PC-3 (cell line): Measurements from ENCODE around the gene PRM1. TPM values are rescaled to one million over a fixed set of nuclear protein-coding genes. Genes with fewer than 3 reads are reported as not detected.

Experiments used
- ATAC-seq: fragments of 200-7000 bp; cut with Tn5 transposase; 2 replicates; pipeline ENCODE4 v1.9.1; 2020; ENCODE audit warnings: mild to moderate bottlenecking, moderate library complexity
- BruUV-seq: library from RNA; stranded (reverse); fragments of 400-500 nt; replicated peaks from 2 replicates; lab custom pipeline; 2021; lab: Mats Ljungman, UMichigan
- CTCF ChIA-PET: fragments of 300-600 bp; sonication (Branson Sonifier 250); formaldehyde crosslinking; loops from one replicate; lab custom pipeline; 2022; ENCODE audit warnings: antibody characterized with exemption; lab: Charles Lee
- POLR2A ChIA-PET: fragments of 300-600 bp; sonication (Branson Sonifier 250); formaldehyde crosslinking; loops from one replicate; lab custom pipeline; 2022; ENCODE audit warnings: antibody characterized with exemption; ENCODE audit not compliant: unreplicated experiment; lab: Charles Lee
- DNase-seq: peaks from one replicate; pipeline ENCODE4 v3.0.0-alpha.2; 2015
- H2AFZ ChIP-seq: fragments of 300-600 bp; sonication (generic); 2 replicates; pipeline ENCODE4 v1.6.0; 2016; ENCODE audit warnings: antibody characterized with exemption, low read length
- H3F3A ChIP-seq: fragments of 300-600 bp; sonication (generic); one replicate; pipeline ENCODE4 v1.6.0; 2017; ENCODE audit warnings: antibody characterized with exemption, low read length, control low read depth, mild to moderate bottlenecking; ENCODE audit not compliant: unreplicated experiment
- H3K27ac ChIP-seq: fragments of 300-600 bp; sonication (generic); 2 replicates; pipeline ENCODE4 v1.5.1; 2016; ENCODE audit warnings: mild to moderate bottlenecking, low read length
- H3K27me3 ChIP-seq: fragments of 300-600 bp; sonication (generic); 2 replicates; pipeline ENCODE4 v1.6.1; 2016; ENCODE audit warnings: low read length, mixed read lengths
- H3K36me3 ChIP-seq: fragments of 300-600 bp; sonication (generic); 2 replicates; pipeline ENCODE4 v1.6.1; 2016; ENCODE audit warnings: low read depth, mixed run types, low read length, mixed read lengths
- H3K4me1 ChIP-seq: fragments of 300-600 bp; sonication (generic); 2 replicates; pipeline ENCODE4 v1.5.1; 2016; ENCODE audit warnings: low read length; ENCODE audit not compliant: insufficient read depth
- H3K4me2 ChIP-seq: fragments of 300-600 bp; sonication (generic); 2 replicates; pipeline ENCODE4 v1.6.0; 2016; ENCODE audit warnings: low read length
- H3K4me3 ChIP-seq: fragments of 300-600 bp; sonication (generic); 2 replicates; pipeline ENCODE4 v1.5.1; 2016; ENCODE audit warnings: mild to moderate bottlenecking, low read length, mixed read lengths
- H3K79me2 ChIP-seq: fragments of 300-600 bp; sonication (generic); 2 replicates; pipeline ENCODE4 v1.6.1; 2017; ENCODE audit warnings: low read length, mixed read lengths
- H3K9ac ChIP-seq: fragments of 300-600 bp; sonication (generic); 2 replicates; pipeline ENCODE4 v1.6.0; 2016; ENCODE audit warnings: mild to moderate bottlenecking, low read length
- H3K9me2 ChIP-seq: fragments of 300-600 bp; sonication (generic); replicated peaks from 2 replicates; pipeline ENCODE4 v1.6.1; 2016; ENCODE audit warnings: mixed run types, low read length, mixed read lengths
- H3K9me3 ChIP-seq: fragments of 300-600 bp; sonication (generic); 2 replicates; pipeline ENCODE4 v1.6.1; 2016; ENCODE audit warnings: low read length, mixed read lengths
- H4K20me1 ChIP-seq: fragments of 300-600 bp; sonication (generic); 2 replicates; pipeline ENCODE4 v1.6.1; 2016; ENCODE audit warnings: low read length, mixed read lengths
- EZH2 ChIP-seq: fragments of 300-600 bp; sonication (generic); IDR thresholded peaks from one replicate; pipeline ENCODE4 v1.6.1; 2017; ENCODE audit warnings: antibody characterized with exemption, mild to moderate bottlenecking, low read length; ENCODE audit not compliant: unreplicated experiment
- EZH2phosphoT487 ChIP-seq: fragments of 300-600 bp; sonication (generic); IDR thresholded peaks from 2 replicates; pipeline ENCODE4 v1.6.1; 2018; ENCODE audit warnings: mild to moderate bottlenecking, antibody characterized with exemption, low read length, borderline replicate concordance
- intact Hi-C: fragments of 100-400 bp; cut with micrococcal nuclease; formaldehyde crosslinking; loops from 2 replicates; pipeline ENCODE4 v1.9.0; 2023
- total RNA-seq: library from RNA; depleted of rRNA; stranded (reverse); fragments of >200 nt; gene quantifications from 2 replicates; pipeline ENCODE4 v1.2.3, GENCODE V29; 2014
- TF ChIP-seq, protein P1 (sequence below): fragments of 300-600 bp; sonication (generic); conservative IDR thresholded peaks from 2 replicates; pipeline ENCODE4 v1.5.1; 2017; ENCODE audit warnings: antibody characterized with exemption, low read depth, mild to moderate bottlenecking, low read length

Gene PRM1
- total RNA-seq, 1 experiment from 2014 or later, result not detected

GRCh38 chr16:11297492-11298142 lies 16.5 kb upstream of the PRM1 start:
- no peaks in the 10 kb centered on the region for H3K36me3 ChIP-seq
- H3K4me3 ChIP-seq, result no peak overlapping the region
- no TSS peak for BruUV-seq
- intact Hi-C loops, result no loop called here
- no peaks in the 10 kb centered on the region for H3F3A ChIP-seq
- no peaks in the 10 kb centered on the region for H4K20me1 ChIP-seq
- TF ChIP-seq EZH2phosphoT487 (no peak), EZH2 (no peak)
- TF ChIP-seq, protein P1, sequence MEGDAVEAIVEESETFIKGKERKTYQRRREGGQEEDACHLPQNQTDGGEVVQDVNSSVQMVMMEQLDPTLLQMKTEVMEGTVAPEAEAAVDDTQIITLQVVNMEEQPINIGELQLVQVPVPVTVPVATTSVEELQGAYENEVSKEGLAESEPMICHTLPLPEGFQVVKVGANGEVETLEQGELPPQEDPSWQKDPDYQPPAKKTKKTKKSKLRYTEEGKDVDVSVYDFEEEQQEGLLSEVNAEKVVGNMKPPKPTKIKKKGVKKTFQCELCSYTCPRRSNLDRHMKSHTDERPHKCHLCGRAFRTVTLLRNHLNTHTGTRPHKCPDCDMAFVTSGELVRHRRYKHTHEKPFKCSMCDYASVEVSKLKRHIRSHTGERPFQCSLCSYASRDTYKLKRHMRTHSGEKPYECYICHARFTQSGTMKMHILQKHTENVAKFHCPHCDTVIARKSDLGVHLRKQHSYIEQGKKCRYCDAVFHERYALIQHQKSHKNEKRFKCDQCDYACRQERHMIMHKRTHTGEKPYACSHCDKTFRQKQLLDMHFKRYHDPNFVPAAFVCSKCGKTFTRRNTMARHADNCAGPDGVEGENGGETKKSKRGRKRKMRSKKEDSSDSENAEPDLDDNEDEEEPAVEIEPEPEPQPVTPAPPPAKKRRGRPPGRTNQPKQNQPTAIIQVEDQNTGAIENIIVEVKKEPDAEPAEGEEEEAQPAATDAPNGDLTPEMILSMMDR, result no peak
- ChIA-PET CTCF (interaction anchor here (0.7 kb wide), 1 partner anchor 31 kb away, joined by 3 read pairs; no protein-coding TSS in a partner anchor), POLR2A (interaction anchor here (0.6 kb wide), 1 partner anchor 66 kb away, joined by 3 read pairs; no protein-coding TSS in a partner anchor)
- no peaks in the 10 kb centered on the region for H3K79me2 ChIP-seq
- no peaks in the 10 kb centered on the region for H3K27me3 ChIP-seq
- H3K9me2 ChIP-seq, result no peaks in the 10 kb centered on the region
- ATAC-seq (peak; percentile 77), DNase-seq (no peak)
- peak overlapping the region; percentile 49 for H3K4me2 ChIP-seq
- H3K27ac ChIP-seq, result no peak overlapping the region
- H2AFZ ChIP-seq, result peak overlapping the region; percentile 59
- no peaks in the 10 kb centered on the region for H3K4me1 ChIP-seq
- no peak overlapping the region for H3K9ac ChIP-seq
- no peaks in the 10 kb centered on the region for H3K9me3 ChIP-seq

DNA sequence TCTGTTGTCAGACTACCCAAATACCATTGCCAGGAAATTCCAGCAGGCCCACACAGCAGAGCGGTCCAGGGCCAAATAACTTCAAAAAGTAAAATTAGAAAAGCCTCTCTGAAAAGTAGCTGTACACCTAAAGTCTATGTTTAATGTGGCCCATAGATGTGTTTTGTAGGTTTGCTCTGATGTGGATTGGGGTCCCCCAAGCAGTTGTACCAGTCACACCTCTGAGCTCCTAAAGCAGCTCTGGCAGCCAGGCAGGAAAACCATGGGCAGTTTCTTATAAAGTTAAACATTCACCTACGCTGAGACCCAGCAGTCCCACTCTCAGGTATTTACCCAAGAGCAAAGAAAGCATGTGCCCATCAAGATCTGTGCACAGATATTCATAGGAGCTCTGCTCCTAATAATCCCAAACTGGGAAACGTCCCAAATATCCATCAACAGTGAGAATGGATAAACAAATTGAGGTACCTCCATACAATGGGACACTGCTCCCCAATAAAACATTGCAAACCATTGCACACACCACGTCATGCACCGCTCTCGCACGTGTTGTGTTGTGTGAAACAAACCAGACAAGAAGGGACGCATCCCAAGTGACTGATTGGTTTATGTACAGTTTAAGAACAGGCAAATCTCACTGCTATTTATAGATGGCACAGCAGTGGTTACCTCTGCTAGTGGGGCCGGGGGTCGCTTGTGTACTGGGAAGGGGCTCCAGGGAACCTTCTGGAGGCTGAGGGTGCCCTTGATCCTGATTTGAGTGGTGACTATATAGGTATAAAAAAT lies 15.8 kb upstream of the PRM1 start:
- no peak overlapping the region for H3K4me3 ChIP-seq
- H3K79me2 ChIP-seq, result no peaks in the 10 kb centered on the region
- ChIA-PET POLR2A (no interaction called here), CTCF (interaction anchor here (0.7 kb wide), 1 partner anchor 30 kb away, joined by 3 read pairs; no protein-coding TSS in a partner anchor)
- H3K27me3 ChIP-seq, result no peaks in the 10 kb centered on the region
- intact Hi-C loops, result no loop called here
- no peak for TF ChIP-seq EZH2phosphoT487
- TF ChIP-seq, protein P1, result no peak
- TF ChIP-seq EZH2, result no peak
- H2AFZ ChIP-seq, result peak overlapping the region; percentile 59
- no peaks in the 10 kb centered on the region for H3F3A ChIP-seq
- BruUV-seq, result no TSS peak
- ATAC-seq, result no peak
- H3K4me1 ChIP-seq, result no peaks in the 10 kb centered on the region
- H3K9me2 ChIP-seq, result no peaks in the 10 kb centered on the region
- no peak overlapping the region for H3K9ac ChIP-seq
- no peaks in the 10 kb centered on the region for H3K36me3 ChIP-seq
- peak overlapping the region; percentile 49 for H3K4me2 ChIP-seq
- no peaks in the 10 kb centered on the region for H3K9me3 ChIP-seq
- H3K27ac ChIP-seq, result no peak overlapping the region
- no peak for DNase-seq
- H4K20me1 ChIP-seq, result no peaks in the 10 kb centered on the region

DNA sequence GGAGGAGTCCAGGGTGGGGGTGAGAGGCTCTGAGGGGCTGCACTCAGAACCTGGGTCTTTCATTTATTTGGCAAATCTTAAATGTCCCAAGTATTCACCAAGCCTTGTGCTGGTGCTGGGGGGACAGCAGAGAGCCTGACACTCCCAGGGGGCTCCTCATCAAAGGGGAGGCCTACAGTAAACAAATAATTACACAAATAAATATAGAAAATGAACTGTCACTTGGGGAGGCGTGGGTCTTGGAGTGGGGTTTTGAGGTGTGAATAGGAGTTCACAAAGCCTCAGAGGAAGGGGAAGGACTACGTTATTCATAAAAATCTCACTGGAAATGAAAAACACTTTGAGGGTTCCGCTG lies 15.2 kb upstream of the PRM1 start:
- Histone ChIP-seq H3K27ac (no peak overlapping the region), H3K9me2 (no peaks in the 10 kb centered on the region), H3K36me3 (no peaks in the 10 kb centered on the region), H3K9ac (no peak overlapping the region), H3K4me2 (no peak overlapping the region), H4K20me1 (no peaks in the 10 kb centered on the region), H3K9me3 (no peaks in the 10 kb centered on the region), H2AFZ (no peak overlapping the region), H3K27me3 (no peaks in the 10 kb centered on the region), H3F3A (no peaks in the 10 kb centered on the region), H3K4me1 (no peaks in the 10 kb centered on the region), H3K79me2 (no peaks in the 10 kb centered on the region), H3K4me3 (no peak overlapping the region)
- POLR2A ChIA-PET, result no interaction called here
- no peak for ATAC-seq
- TF ChIP-seq, protein P1, result no peak
- TF ChIP-seq EZH2 (no peak), EZH2phosphoT487 (no peak)
- intact Hi-C loops, result no loop called here
- no peak for DNase-seq
- CTCF ChIA-PET, result no interaction called here
- BruUV-seq, result no TSS peak
